Renal cortex interstitium (tissue), 11 donors: ENCODE data around the gene NUDT11. TPM values are rescaled to one million over a fixed set of nuclear protein-coding genes. Genes with fewer than 3 reads are reported as not detected.

Experiments used
- DNase-seq, 11 donors: peaks; one replicate each; pipeline ENCODE4 v3.0.0-alpha.2; 2013; ENCODE audit warnings: low read depth in 9 of 11, low spot score in 4 of 11; ENCODE audit errors: extremely low read depth in 1 of 11
- polyA plus RNA-seq, 3 donors: library from polyadenylated mRNA; unstranded; fragments of 120-200 nt; gene quantifications; one replicate each; pipeline ENCODE4 v1.2.1, GENCODE V29; 2013; ENCODE audit not compliant: insufficient read length in 3 of 3

The NUDT11 gene
- polyA plus RNA-seq, 3 donors, result 11.1 to 16.0 (median 14.8) TPM

DNA sequence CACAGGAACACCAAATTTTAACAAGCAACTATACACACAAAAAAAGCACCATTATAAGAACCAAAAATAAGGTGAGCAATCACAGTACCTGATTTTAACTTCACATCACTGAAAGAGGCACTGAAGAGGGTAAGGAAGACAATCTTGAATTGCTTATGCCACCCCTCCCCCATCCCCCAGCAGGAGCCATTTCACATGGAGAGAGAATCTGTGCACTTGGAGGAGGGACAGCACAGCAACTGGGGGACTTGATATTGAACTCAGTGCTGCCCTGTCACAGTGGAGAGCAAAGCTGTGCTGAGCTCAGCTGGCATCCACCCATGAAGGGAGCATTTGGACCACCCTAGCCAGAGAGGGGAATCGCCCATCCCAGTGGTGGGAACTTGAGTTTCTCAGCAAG, 56.0 kb downstream of the NUDT11 start:
- no peak for DNase-seq

Other genes with a start within 250 kb of the NUDT11 start
- 10 to 100 TPM; 10.1 to 14.5 (median 12.8) TPM for gene NUDT10, start 163.8 kb downstream of the NUDT11 start, polyA plus RNA-seq
- gene CENPVL3, start 122.3 kb upstream of the NUDT11 start, polyA plus RNA-seq, result 1 to 10 TPM; 1.2 to 1.3 (median 1.3) TPM
- gene CENPVL2, start 186.2 kb upstream of the NUDT11 start, polyA plus RNA-seq, result under 1 TPM in 2 of 3 donors, not detected in 1; 0.22 to 0.32 TPM
- under 1 TPM in 2 of 3 donors, not detected in 1; 0.22 to 0.32 TPM for gene CENPVL1, start 213.9 kb upstream of the NUDT11 start, polyA plus RNA-seq
- 10 to 100 TPM; 19.4 to 22.2 (median 21.1) TPM for gene GSPT2, start 246.8 kb upstream of the NUDT11 start, polyA plus RNA-seq